ENCODE measurements around the gene MDH1. TPM values are rescaled to one million over a fixed set of nuclear protein-coding genes. Genes with fewer than 3 reads are reported as not detected.

Gene MDH1
- total and polyA plus RNA-seq, 4 donors, result 75.6 to 210 (median 118) TPM

GRCh38 chr2:63562751-63563150 lies 26.0 kb upstream of the MDH1 start:
- Histone ChIP-seq H3K27me3 (ENCODE audit: control insufficient read depth in 4 of 4, insufficient read depth in 4 of 4, low read length in 3 of 4) (no peaks in the 10 kb centered on the region), H3K9me3 (ENCODE audit: control insufficient read depth in 4 of 4, low read length in 3 of 4) (peaks cover 0 to 3% (median 0%) of the 10 kb centered on the region in 4 donors), H3K9ac (ENCODE audit: low read depth in 1 of 2, low read length in 2 of 2) (no peak overlapping the region), H3K27ac (ENCODE audit: low read depth in 1 of 2, low read length in 2 of 2) (no peak overlapping the region), H3K36me3 (ENCODE audit: control insufficient read depth in 4 of 4, insufficient read depth in 3 of 4, low read depth in 1 of 4, low read length in 3 of 4) (peaks cover 0 to 3% (median 0%) of the 10 kb centered on the region in 4 donors), H3K4me3 (ENCODE audit: low read depth in 1 of 3, low read length in 3 of 3) (no peak overlapping the region), H3K4me1 (ENCODE audit: control insufficient read depth in 4 of 4, insufficient read depth in 4 of 4, low read length in 3 of 4) (peaks cover 0 to 2% (median 0%) of the 10 kb centered on the region in 4 donors)
- TF ChIP-seq CTCF (IDR thresholded peaks at IDR 0.05; ENCODE audit: low read depth, low read length, missing input control) (no peak), SP1 (IDR thresholded peaks at IDR 0.05) (no peak), RXRA (IDR thresholded peaks at IDR 0.05) (no peak), GABPA (IDR thresholded peaks at IDR 0.05 in 1 of 2, conservative IDR thresholded peaks at IDR 0.05 in 1 of 2) (no peak), HNF4G (IDR thresholded peaks at IDR 0.05) (no peak), JUND (IDR thresholded peaks at IDR 0.05) (no peak), FOXA2 (IDR thresholded peaks at IDR 0.05) (no peak), ATF3 (IDR thresholded peaks at IDR 0.05) (no peak), REST (IDR thresholded peaks at IDR 0.05) (no peak), ZBTB33 (IDR thresholded peaks at IDR 0.05) (no peak), HNF4A (conservative IDR thresholded peaks at IDR 0.05) (no peak), RAD21 (IDR thresholded peaks at IDR 0.05) (no peak), EGR1 (IDR thresholded peaks at IDR 0.05; ENCODE audit: low read depth in 2 of 2) (no peak), TAF1 (conservative IDR thresholded peaks at IDR 0.05) (no peak), FOXA1 (IDR thresholded peaks at IDR 0.05) (no peak), NR2F2 (IDR thresholded peaks at IDR 0.05) (no peak), YY1 (IDR thresholded peaks at IDR 0.05) (no peak), MAX (IDR thresholded peaks at IDR 0.05) (no peak)
- no peak for DNase-seq (ENCODE audit: low spot score)
